Immature natural killer cell (primary cell): Measurements from ENCODE around the gene VPS72. TPM values are rescaled to one million over a fixed set of nuclear protein-coding genes. Genes with fewer than 3 reads are reported as not detected.
"Not testable (repeated sequence)": the region's sequence is repeated elsewhere in the genome, so short reads cannot be mapped to it uniquely, and the experiment has no call there.

Source experiments
- DNase-seq, 3 donors: peaks; one replicate each; pipeline ENCODE4 v3.0.0; 2022; ENCODE audit warnings: mixed read lengths in 1 of 3
- H3K27ac Mint-ChIP-seq, 6 donors: one replicate each; pipeline ENCODE4 v1.8.0; 2020; ENCODE audit warnings: mixed read lengths in 6 of 6, mild to moderate bottlenecking in 5 of 6, inconsistent platforms in 4 of 6, moderate library complexity in 3 of 6
- H3K27me3 Mint-ChIP-seq, 3 donors: one replicate each; pipeline ENCODE4 v1.8.0; 2020 to 2021; ENCODE audit warnings: low read depth in 3 of 3, mild to moderate bottlenecking in 3 of 3, mixed read lengths in 3 of 3, moderate library complexity in 3 of 3, inconsistent platforms in 1 of 3
- H3K36me3 Mint-ChIP-seq, 3 donors: one replicate each; pipeline ENCODE4 v1.8.0; 2020; ENCODE audit warnings: mixed read lengths in 3 of 3, inconsistent platforms in 2 of 3, mild to moderate bottlenecking in 2 of 3
- H3K4me1 Mint-ChIP-seq, 2 donors: one replicate each; pipeline ENCODE4 v1.8.0; 2020; ENCODE audit warnings: inconsistent platforms in 2 of 2, mild to moderate bottlenecking in 2 of 2, mixed read lengths in 2 of 2, moderate library complexity in 1 of 2
- H3K4me3 Mint-ChIP-seq, 5 donors: one replicate each; pipeline ENCODE4 v1.8.0; 2020; ENCODE audit warnings: mild to moderate bottlenecking in 5 of 5, mixed read lengths in 5 of 5, inconsistent platforms in 3 of 5, moderate library complexity in 3 of 5
- H3K9me3 Mint-ChIP-seq, 6 donors: one replicate each; pipeline ENCODE4 v1.8.0; 2020; ENCODE audit warnings: mild to moderate bottlenecking in 6 of 6, mixed read lengths in 6 of 6, inconsistent platforms in 4 of 6, moderate library complexity in 3 of 6
- polyA plus RNA-seq, 3 donors: library from polyadenylated mRNA; unstranded; fragments of 300-500 nt; fragmentation: Illumina TruSeq; gene quantifications; one replicate each; pipeline ENCODE4 v1.2.3, GENCODE V29; 2021

Gene VPS72
- polyA plus RNA-seq, 3 donors from 2014 or later = 68.7 to 102 (median 75.5) TPM

DNA sequence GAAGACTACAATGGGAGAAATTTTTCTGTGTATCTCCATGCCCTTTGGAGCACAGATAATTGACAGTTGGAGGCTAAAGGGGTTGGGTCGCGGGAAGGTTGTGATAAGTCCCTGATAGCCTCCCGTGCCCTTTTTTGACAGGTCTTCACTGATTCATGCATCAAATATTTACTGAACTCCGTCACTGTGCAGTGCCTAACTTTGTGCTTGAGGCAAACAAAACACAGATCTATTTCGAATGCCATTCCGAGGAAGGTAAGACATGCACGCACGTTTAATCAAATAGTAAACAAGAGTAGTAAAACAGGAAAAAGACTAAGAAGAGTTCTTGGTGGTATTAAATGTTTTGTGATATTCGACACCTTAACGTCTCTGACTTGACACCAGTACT, 7.9 kb upstream of the VPS72 start:
- no peaks in the 10 kb centered on the region for H3K9me3 Mint-ChIP-seq
- H3K27me3 Mint-ChIP-seq = peaks cover 8 to 24% (median 10%) of the 10 kb centered on the region in 3 donors
- H3K27ac Mint-ChIP-seq = peak overlapping the region; percentile 95 to 98 (median 97)
- DNase-seq = no peak
- H3K36me3 Mint-ChIP-seq = peaks cover 0 to 3% (median 0%) of the 10 kb centered on the region in 3 donors
- H3K4me1 Mint-ChIP-seq = peaks cover 37 to 43% of the 10 kb centered on the region in 2 donors
- H3K4me3 Mint-ChIP-seq = peak overlapping the region; percentile 98 to 100 (median 99)

DNA sequence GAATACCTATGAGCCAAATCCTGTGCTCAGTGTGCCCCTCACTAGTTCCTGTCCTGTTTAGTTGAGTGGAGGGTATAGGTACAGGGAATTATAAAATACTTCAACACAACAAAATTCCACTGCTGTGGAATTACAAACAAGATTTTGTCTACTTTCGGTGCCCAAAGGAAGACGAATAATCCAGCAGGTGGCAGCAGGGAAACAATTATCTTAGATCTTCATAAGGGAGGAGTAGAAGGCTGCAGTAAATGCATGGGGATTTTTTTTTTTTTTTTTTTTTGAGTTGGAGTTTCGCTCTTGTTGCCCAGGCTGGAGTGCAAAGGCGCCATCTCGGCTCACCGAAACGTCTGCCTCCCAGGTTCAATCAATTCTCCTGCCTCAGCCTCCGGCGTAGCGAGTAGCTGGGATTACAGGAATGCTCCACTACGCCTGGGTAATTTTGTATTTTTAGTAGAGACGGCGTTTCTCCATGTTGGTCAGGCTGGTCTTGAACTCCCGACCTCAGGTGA, 6.3 kb upstream of the VPS72 start:
- Mint-ChIP-seq H3K27me3 (peaks cover 8 to 24% (median 10%) of the 10 kb centered on the region in 3 donors), H3K36me3 (peaks cover 0 to 3% (median 0%) of the 10 kb centered on the region in 3 donors), H3K4me1 (peaks cover 33 to 37% of the 10 kb centered on the region in 2 donors), H3K27ac (peak overlapping the region in 1 of 6 donors; percentile 45), H3K4me3 (peak overlapping the region in 4 of 5 donors; percentile 24 to 59 (median 40)), H3K9me3 (no peaks in the 10 kb centered on the region)
- DNase-seq = peak; percentile 21 to 41 (median 22)

GRCh38 chr1:151194894-151195594, 5.0 kb upstream of the VPS72 start:
- H3K27ac Mint-ChIP-seq, H3K4me3 Mint-ChIP-seq, H3K9me3 Mint-ChIP-seq, H3K36me3 Mint-ChIP-seq, DNase-seq: not testable (repeated sequence)
- Mint-ChIP-seq H3K4me1 (peaks cover 35% of the 10 kb centered on the region in 2 donors), H3K27me3 (peaks cover 10 to 26% (median 10%) of the 10 kb centered on the region in 3 donors)

GRCh38 chr1:151193856-151194255, 3.9 kb upstream of the VPS72 start:
- peaks cover 34 to 35% of the 10 kb centered on the region in 2 donors for H3K4me1 Mint-ChIP-seq
- H3K4me3 Mint-ChIP-seq = no peak overlapping the region
- no peaks in the 10 kb centered on the region for H3K9me3 Mint-ChIP-seq
- no peak for DNase-seq
- H3K27me3 Mint-ChIP-seq = peaks cover 11 to 22% (median 13%) of the 10 kb centered on the region in 3 donors
- peaks cover 0 to 3% (median 0%) of the 10 kb centered on the region in 3 donors for H3K36me3 Mint-ChIP-seq
- H3K27ac Mint-ChIP-seq = no peak overlapping the region

- no peak overlapping the region for H3K4me3 Mint-ChIP-seq
- peaks cover 35% of the 10 kb centered on the region in 2 donors for H3K4me1 Mint-ChIP-seq
- H3K9me3 Mint-ChIP-seq = no peaks in the 10 kb centered on the region
- H3K36me3 Mint-ChIP-seq = peaks cover 0 to 3% (median 0%) of the 10 kb centered on the region in 3 donors
- DNase-seq = no peak
- no peak overlapping the region for H3K27ac Mint-ChIP-seq
- H3K27me3 Mint-ChIP-seq = peaks cover 6 to 16% (median 10%) of the 10 kb centered on the region in 3 donors
Measured at GRCh38 chr1:151193304-151193703, 3.3 kb upstream of the VPS72 start.

GRCh38 chr1:151192047-151192446, 2.0 kb upstream of the VPS72 start:
- H3K27me3 Mint-ChIP-seq = peaks cover 3 to 9% (median 7%) of the 10 kb centered on the region in 3 donors

GRCh38 chr1:151188667-151189066, 1.3 kb downstream of the VPS72 start:
- H3K36me3 Mint-ChIP-seq = peaks cover 10 to 18% (median 15%) of the 10 kb centered on the region in 3 donors
- DNase-seq, H3K27me3 Mint-ChIP-seq, H3K9me3 Mint-ChIP-seq: not testable (repeated sequence)
- peaks cover 35 to 44% of the 10 kb centered on the region in 2 donors for H3K4me1 Mint-ChIP-seq
- peak overlapping the region; percentile 68 to 98 (median 96) for H3K27ac Mint-ChIP-seq
- peak overlapping the region; percentile 95 to 99 (median 98) for H3K4me3 Mint-ChIP-seq

More at GRCh38 chr1:151192047-151192446, 2.0 kb upstream of the VPS72 start:
- DNase-seq = no peak
- peaks cover 0 to 3% (median 0%) of the 10 kb centered on the region in 3 donors for H3K36me3 Mint-ChIP-seq
- H3K4me3 Mint-ChIP-seq = peak overlapping the region in 1 of 5 donors; percentile 32
- H3K9me3 Mint-ChIP-seq = no peaks in the 10 kb centered on the region
- no peak overlapping the region for H3K27ac Mint-ChIP-seq
- peaks cover 32 to 38% of the 10 kb centered on the region in 2 donors for H3K4me1 Mint-ChIP-seq

DNA sequence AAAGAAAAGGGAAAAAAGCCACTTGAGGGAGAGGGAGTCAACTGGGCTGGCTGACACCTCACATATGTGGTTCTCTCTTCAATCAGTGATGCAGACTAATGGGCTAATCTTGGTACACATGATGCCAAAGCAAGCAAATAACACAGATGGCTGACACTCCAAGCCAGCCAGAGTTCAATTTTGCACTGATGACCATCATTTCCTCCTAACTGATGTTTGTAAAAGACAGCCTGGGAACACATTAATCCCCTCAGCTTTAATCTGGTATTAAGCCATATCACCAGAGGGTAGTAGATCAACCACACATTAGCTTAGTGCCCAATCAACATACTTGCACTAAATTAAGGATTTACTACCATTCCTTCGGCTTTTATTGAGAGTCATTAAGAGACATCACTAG, 2.8 kb downstream of the VPS72 start:
- H3K27ac Mint-ChIP-seq = no peak overlapping the region
- peaks cover 3 to 5% (median 5%) of the 10 kb centered on the region in 3 donors for H3K27me3 Mint-ChIP-seq
- H3K36me3 Mint-ChIP-seq = peaks cover 17 to 27% (median 23%) of the 10 kb centered on the region in 3 donors
- peaks cover 35 to 50% of the 10 kb centered on the region in 2 donors for H3K4me1 Mint-ChIP-seq
- no peak overlapping the region for H3K4me3 Mint-ChIP-seq
- no peaks in the 10 kb centered on the region for H3K9me3 Mint-ChIP-seq
- no peak for DNase-seq

GRCh38 chr1:151184211-151184610, 5.8 kb downstream of the VPS72 start:
- no peak overlapping the region for H3K4me3 Mint-ChIP-seq
- no peak for DNase-seq
- H3K36me3 Mint-ChIP-seq = peaks cover 28 to 44% (median 36%) of the 10 kb centered on the region in 3 donors
- no peaks in the 10 kb centered on the region for H3K9me3 Mint-ChIP-seq
- peaks cover 20 to 33% of the 10 kb centered on the region in 2 donors for H3K4me1 Mint-ChIP-seq
- H3K27me3 Mint-ChIP-seq = no peaks in the 10 kb centered on the region
- no peak overlapping the region for H3K27ac Mint-ChIP-seq

GRCh38 chr1:151176514-151177045, 13.4 kb downstream of the VPS72 start:
- no peaks in the 10 kb centered on the region for H3K27me3 Mint-ChIP-seq
- no peak overlapping the region for H3K4me3 Mint-ChIP-seq
- peaks cover 24 to 57% (median 37%) of the 10 kb centered on the region in 3 donors for H3K36me3 Mint-ChIP-seq
- H3K4me1 Mint-ChIP-seq = peaks cover 0 to 7% of the 10 kb centered on the region in 2 donors
- H3K27ac Mint-ChIP-seq = peak overlapping the region in 1 of 6 donors; percentile 66
- DNase-seq = no peak
- H3K9me3 Mint-ChIP-seq = no peaks in the 10 kb centered on the region

GRCh38 chr1:151175863-151176262, 14.1 kb downstream of the VPS72 start, which contains the start of gene TMOD4:
TSS of gene TMOD4 (minus strand) at chr1:151175981. CDS start at chr1:151174875, 1,106 bp downstream.
- Mint-ChIP-seq H3K27ac (peak within 1 kb of the TSS in 4 of 6 donors; percentile 19 to 66 (median 47)), H3K9me3 (no peaks in the 10 kb centered on the region), H3K4me1 (peaks cover 0 to 7% of the 10 kb centered on the region in 2 donors), H3K36me3 (peaks cover 20 to 50% (median 35%) of the 10 kb centered on the region in 3 donors), H3K4me3 (no peak within 1 kb of the TSS), H3K27me3 (no peaks in the 10 kb centered on the region)
- DNase-seq = no peak

DNA sequence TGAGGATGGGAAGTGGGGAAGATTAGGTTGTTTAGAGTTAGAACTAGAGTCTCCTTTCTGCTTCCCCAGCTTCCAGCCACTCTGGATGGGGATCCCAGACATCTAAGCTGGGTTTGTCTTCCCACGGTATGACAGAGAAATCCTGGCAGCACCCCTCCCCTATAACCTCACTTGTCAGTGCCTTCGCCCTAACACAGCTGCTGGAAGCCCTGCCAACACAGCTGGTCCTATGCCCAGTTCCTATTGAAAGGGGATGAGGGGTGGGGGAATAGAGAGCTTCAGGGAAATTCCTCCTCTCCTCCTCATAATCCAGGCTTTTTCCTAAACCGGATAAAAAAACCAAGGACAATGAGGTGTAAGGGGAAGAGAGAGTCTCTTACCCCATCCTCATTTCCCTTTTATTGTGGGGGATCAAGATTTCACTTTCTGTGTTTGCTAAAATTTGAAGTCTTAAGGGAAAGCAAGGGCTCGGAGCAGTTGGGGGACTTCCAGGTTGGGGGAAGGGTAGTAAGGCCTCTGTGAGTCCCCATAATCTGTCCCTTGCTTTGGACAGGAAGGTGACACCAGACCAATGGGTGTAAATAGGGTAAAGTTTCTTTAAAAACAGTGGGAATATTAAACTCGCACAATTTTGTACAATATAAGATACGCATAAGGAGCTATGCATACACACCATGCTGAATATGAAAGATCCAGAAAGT, 14.8 kb downstream of the VPS72 start:
- H3K4me1 Mint-ChIP-seq = peaks cover 0 to 7% of the 10 kb centered on the region in 2 donors
- H3K9me3 Mint-ChIP-seq = no peaks in the 10 kb centered on the region
- no peak overlapping the region for H3K4me3 Mint-ChIP-seq
- DNase-seq = no peak
- peak overlapping the region in 1 of 6 donors; percentile 51 for H3K27ac Mint-ChIP-seq
- H3K27me3 Mint-ChIP-seq = peaks cover 0 to 2% (median 0%) of the 10 kb centered on the region in 3 donors
- peaks cover 15 to 48% (median 31%) of the 10 kb centered on the region in 3 donors for H3K36me3 Mint-ChIP-seq

GRCh38 chr1:151171190-151171589, 18.8 kb downstream of the VPS72 start:
- peak overlapping the region in 3 of 6 donors; percentile 12 to 72 (median 25) for H3K27ac Mint-ChIP-seq
- no peak for DNase-seq
- peaks cover 16 to 18% of the 10 kb centered on the region in 2 donors for H3K4me1 Mint-ChIP-seq
- no peak overlapping the region for H3K4me3 Mint-ChIP-seq
- peaks cover 4 to 8% (median 4%) of the 10 kb centered on the region in 3 donors for H3K27me3 Mint-ChIP-seq
- H3K9me3 Mint-ChIP-seq = no peaks in the 10 kb centered on the region
- peaks cover 7 to 35% (median 23%) of the 10 kb centered on the region in 3 donors for H3K36me3 Mint-ChIP-seq
